OCI-LY1 (cell line): ENCODE measurements around the gene GABRG3.

Experiments used
- EZH2 ChIP-seq: fragments of 200-600 bp; sonication (generic), shearing (Covaris generic); IDR thresholded peaks from 2 replicates; pipeline ENCODE4 v1.8.0; 2017; ENCODE audit warnings: borderline replicate concordance, mixed run types, mild to moderate bottlenecking, antibody characterized with exemption, low read length, moderate library complexity, mixed read lengths
- TF ChIP-seq, protein P1 (sequence below): fragments of 200-600 bp; sonication (generic), shearing (Covaris generic); IDR thresholded peaks from 2 replicates; pipeline ENCODE4 v1.5.1; 2017; ENCODE audit warnings: mild to moderate bottlenecking, antibody characterized with exemption, low read length, moderate library complexity, mixed read lengths

DNA sequence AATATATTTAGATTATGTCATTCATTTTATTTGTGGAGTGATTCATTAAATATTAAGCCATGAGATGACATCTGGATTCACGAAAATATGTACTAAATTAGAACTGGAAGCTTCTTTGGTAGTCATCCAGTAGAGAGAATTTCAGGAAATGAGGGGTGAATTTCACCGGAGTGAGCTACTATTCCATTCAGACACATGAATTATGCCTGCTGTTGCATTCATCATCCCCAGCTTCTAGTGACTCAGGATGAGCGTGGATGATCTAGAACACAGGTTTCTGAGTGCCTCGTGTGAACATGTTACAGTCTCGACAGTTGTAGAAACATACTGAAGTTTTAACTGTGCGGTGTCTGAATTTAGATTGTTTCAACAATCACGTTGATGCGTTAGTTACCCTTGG is 42.9 kb upstream of the GABRG3 start:
- TF ChIP-seq, protein P1, sequence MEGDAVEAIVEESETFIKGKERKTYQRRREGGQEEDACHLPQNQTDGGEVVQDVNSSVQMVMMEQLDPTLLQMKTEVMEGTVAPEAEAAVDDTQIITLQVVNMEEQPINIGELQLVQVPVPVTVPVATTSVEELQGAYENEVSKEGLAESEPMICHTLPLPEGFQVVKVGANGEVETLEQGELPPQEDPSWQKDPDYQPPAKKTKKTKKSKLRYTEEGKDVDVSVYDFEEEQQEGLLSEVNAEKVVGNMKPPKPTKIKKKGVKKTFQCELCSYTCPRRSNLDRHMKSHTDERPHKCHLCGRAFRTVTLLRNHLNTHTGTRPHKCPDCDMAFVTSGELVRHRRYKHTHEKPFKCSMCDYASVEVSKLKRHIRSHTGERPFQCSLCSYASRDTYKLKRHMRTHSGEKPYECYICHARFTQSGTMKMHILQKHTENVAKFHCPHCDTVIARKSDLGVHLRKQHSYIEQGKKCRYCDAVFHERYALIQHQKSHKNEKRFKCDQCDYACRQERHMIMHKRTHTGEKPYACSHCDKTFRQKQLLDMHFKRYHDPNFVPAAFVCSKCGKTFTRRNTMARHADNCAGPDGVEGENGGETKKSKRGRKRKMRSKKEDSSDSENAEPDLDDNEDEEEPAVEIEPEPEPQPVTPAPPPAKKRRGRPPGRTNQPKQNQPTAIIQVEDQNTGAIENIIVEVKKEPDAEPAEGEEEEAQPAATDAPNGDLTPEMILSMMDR: no peak
- TF ChIP-seq EZH2: no peak
